ENCODE data around the gene SLC44A3.
A peak's percentile ranks its signal among the peaks of the same experiment; 100 is the strongest.

SLC44A3 gene

GRCh38 chr1:94908190-94908589, 88.0 kb downstream of the SLC44A3 start:
- DNase-seq (ENCODE audit: low read depth) = no peak

GRCh38 chr1:94908965-94909364, 88.8 kb downstream of the SLC44A3 start:
- no peak for DNase-seq (ENCODE audit: low read depth)

- DNase-seq (ENCODE audit: low read depth) = no peak
Observed at GRCh38 chr1:94909486-94909885, 89.3 kb downstream of the SLC44A3 start.

GRCh38 chr1:94912263-94913184, 92.4 kb downstream of the SLC44A3 start:
- DNase-seq (ENCODE audit: low read depth) = no peak

- DNase-seq (ENCODE audit: low read depth) = no peak
Observed at GRCh38 chr1:94917251-94917650, 97.1 kb downstream of the SLC44A3 start.

- DNase-seq (ENCODE audit: low read depth) = no peak
Observed at GRCh38 chr1:94919241-94920030, 99.3 kb downstream of the SLC44A3 start.

GRCh38 chr1:94920061-94920460, 99.9 kb downstream of the SLC44A3 start:
- DNase-seq (ENCODE audit: low read depth) = no peak

- no peak for DNase-seq (ENCODE audit: low read depth)
Observed at GRCh38 chr1:94921977-94922376, 101.8 kb downstream of the SLC44A3 start.

- DNase-seq (ENCODE audit: low read depth) = no peak
Observed at GRCh38 chr1:94922761-94923331, 102.7 kb downstream of the SLC44A3 start.

- DNase-seq (ENCODE audit: low read depth) = no peak
Observed at GRCh38 chr1:94925004-94925403, 104.8 kb downstream of the SLC44A3 start.

- DNase-seq (ENCODE audit: low read depth) = no peak
Observed at GRCh38 chr1:94925561-94926125, 105.5 kb downstream of the SLC44A3 start.

- DNase-seq (ENCODE audit: low read depth) = no peak
Observed at GRCh38 chr1:94926126-94926914, 106.2 kb downstream of the SLC44A3 start.

GRCh38 chr1:94926915-94927404, 106.8 kb downstream of the SLC44A3 start, which contains the start of gene CNN3:
TSS of gene CNN3 (minus strand) at chr1:94927110. CDS start at chr1:94926894, 216 bp downstream.
- DNase-seq (ENCODE audit: low read depth) = peak; percentile 55

GRCh38 chr1:94927405-94928175, 107.4 kb downstream of the SLC44A3 start:
- DNase-seq (ENCODE audit: low read depth) = no peak

- no peak for DNase-seq (ENCODE audit: low read depth)
Observed at GRCh38 chr1:94928293-94928939, 108.3 kb downstream of the SLC44A3 start.

- no peak for DNase-seq (ENCODE audit: low read depth)
Observed at GRCh38 chr1:94929351-94930217, 109.4 kb downstream of the SLC44A3 start.

- no peak for DNase-seq (ENCODE audit: low read depth)
Observed at GRCh38 chr1:94931254-94931841, 111.2 kb downstream of the SLC44A3 start.

- no peak for DNase-seq (ENCODE audit: low read depth)
Observed at GRCh38 chr1:94934551-94934950, 114.4 kb downstream of the SLC44A3 start.

GRCh38 chr1:94935034-94935433, 114.9 kb downstream of the SLC44A3 start:
- DNase-seq (ENCODE audit: low read depth) = no peak
